Activated B cell treated with CpG ODN at 0.5 μM for 24 hours (primary cell): ENCODE data around the gene PPP6R3. TPM values are rescaled to one million over a fixed set of nuclear protein-coding genes. Genes with fewer than 3 reads are reported as not detected.

Experiments
- ATAC-seq: fragments of 200-7000 bp; cut with Tn5 transposase; one replicate; pipeline ENCODE4 v1.10.0; 2021; ENCODE audit warnings: low read depth, mild to moderate bottlenecking, moderate library complexity
- CTCF ChIA-PET: fragments of 350-600 bp; sonication (Branson Sonifier 250); formaldehyde crosslinking; loops from one replicate; lab custom pipeline; 2021; ENCODE audit warnings: antibody characterized with exemption; lab: Charles Lee
- POLR2A ChIA-PET: fragments of 350-600 bp; sonication (Branson Sonifier 250); formaldehyde crosslinking; loops from one replicate; lab custom pipeline; 2021; ENCODE audit warnings: antibody characterized with exemption; lab: Charles Lee
- DNase-seq: peaks from one replicate; pipeline ENCODE4 v3.0.0; 2022
- H3K27ac Mint-ChIP-seq: one replicate; pipeline ENCODE4 v1.8.0; 2020; ENCODE audit warnings: mixed read lengths
- H3K27me3 Mint-ChIP-seq: one replicate; pipeline ENCODE4 v1.8.0; 2021; ENCODE audit warnings: mixed read lengths
- H3K36me3 Mint-ChIP-seq: one replicate; pipeline ENCODE4 v1.8.0; 2021; ENCODE audit warnings: low read depth, mixed read lengths
- H3K4me1 Mint-ChIP-seq: one replicate; pipeline ENCODE4 v1.8.0; 2021; ENCODE audit warnings: mixed read lengths
- H3K4me3 Mint-ChIP-seq: one replicate; pipeline ENCODE4 v1.8.0; 2020; ENCODE audit warnings: mild to moderate bottlenecking, mixed read lengths
- H3K9me3 Mint-ChIP-seq: one replicate; pipeline ENCODE4 v1.8.0; 2020; ENCODE audit warnings: mixed read lengths
- CTCF ChIP-seq: fragments of 200-600 bp; IDR thresholded peaks from one replicate; pipeline ENCODE4 v1.8.0; 2022; ENCODE audit warnings: antibody characterized with exemption, mild to moderate bottlenecking
- intact Hi-C: fragments of 100-400 bp; cut with micrococcal nuclease; formaldehyde crosslinking; loops from one replicate; pipeline ENCODE4 v1.15.1; 2024
- total RNA-seq: library from RNA; stranded (reverse); gene quantifications from 2 replicates; pipeline ENCODE4 v1.2.3, GENCODE V29; 2022

PPP6R3 gene
- total RNA-seq, 1 donor from 2014 or later: 147 TPM

- peaks cover 90% of the 10 kb centered on the region for H3K36me3 Mint-ChIP-seq
- H3K27ac Mint-ChIP-seq: no peak overlapping the region
- H3K27me3 Mint-ChIP-seq: no peaks in the 10 kb centered on the region
- CTCF ChIA-PET: no interaction called here
- POLR2A ChIA-PET: no interaction called here
- ATAC-seq (no peak), DNase-seq (no peak)
- TF ChIP-seq CTCF: no peak
- intact Hi-C loops: no loop called here
- no peaks in the 10 kb centered on the region for H3K9me3 Mint-ChIP-seq
- H3K4me1 Mint-ChIP-seq: peaks cover 7% of the 10 kb centered on the region
- no peak overlapping the region for H3K4me3 Mint-ChIP-seq
These were observed 102.9 kb downstream of the PPP6R3 start for GRCh38 chr11:68563454-68563853.

- H3K9me3 Mint-ChIP-seq: no peaks in the 10 kb centered on the region
- H3K27me3 Mint-ChIP-seq: no peaks in the 10 kb centered on the region
- ATAC-seq (no peak), DNase-seq (no peak)
- CTCF ChIA-PET: interaction anchor here (0.8 kb wide), 1 partner anchor 279 kb away, joined by 3 read pairs; no protein-coding TSS in a partner anchor
- no peak overlapping the region for H3K27ac Mint-ChIP-seq
- POLR2A ChIA-PET: no interaction called here
- H3K4me1 Mint-ChIP-seq: peaks cover 7% of the 10 kb centered on the region
- intact Hi-C loops: no loop called here
- H3K36me3 Mint-ChIP-seq: peaks cover 86% of the 10 kb centered on the region
- no peak overlapping the region for H3K4me3 Mint-ChIP-seq
- TF ChIP-seq CTCF: no peak
These were observed 103.7 kb downstream of the PPP6R3 start for GRCh38 chr11:68564261-68564660.

GRCh38 chr11:68565768-68566167, 105.2 kb downstream of the PPP6R3 start:
- H3K4me1 Mint-ChIP-seq: no peaks in the 10 kb centered on the region
- no peak overlapping the region for H3K4me3 Mint-ChIP-seq
- ATAC-seq (no peak), DNase-seq (no peak)
- POLR2A ChIA-PET: no interaction called here
- H3K9me3 Mint-ChIP-seq: no peaks in the 10 kb centered on the region
- peaks cover 88% of the 10 kb centered on the region for H3K36me3 Mint-ChIP-seq
- H3K27me3 Mint-ChIP-seq: no peaks in the 10 kb centered on the region
- TF ChIP-seq CTCF: no peak
- H3K27ac Mint-ChIP-seq: no peak overlapping the region
- CTCF ChIA-PET: no interaction called here
- intact Hi-C loops: no loop called here

- H3K36me3 Mint-ChIP-seq: peaks cover 92% of the 10 kb centered on the region
- ATAC-seq: no peak
- intact Hi-C loops: no loop called here
These were observed 107.0 kb downstream of the PPP6R3 start for GRCh38 chr11:68567553-68567952.

GRCh38 chr11:68569357-68569756, 108.8 kb downstream of the PPP6R3 start:
- Mint-ChIP-seq H3K27me3 (no peaks in the 10 kb centered on the region), H3K9me3 (no peaks in the 10 kb centered on the region), H3K4me3 (no peak overlapping the region), H3K4me1 (no peaks in the 10 kb centered on the region), H3K36me3 (peaks cover 90% of the 10 kb centered on the region), H3K27ac (no peak overlapping the region)
- ChIA-PET POLR2A (no interaction called here), CTCF (no interaction called here)
- intact Hi-C loops: no loop called here
- ATAC-seq (no peak), DNase-seq (no peak)
- TF ChIP-seq CTCF: no peak

More at GRCh38 chr11:68567553-68567952, 107.0 kb downstream of the PPP6R3 start:
- DNase-seq: no peak
- no peaks in the 10 kb centered on the region for H3K4me1 Mint-ChIP-seq
- no peak for TF ChIP-seq CTCF
- ChIA-PET POLR2A (no interaction called here), CTCF (no interaction called here)
- H3K27ac Mint-ChIP-seq: no peak overlapping the region
- H3K9me3 Mint-ChIP-seq: no peaks in the 10 kb centered on the region
- H3K4me3 Mint-ChIP-seq: no peak overlapping the region
- no peaks in the 10 kb centered on the region for H3K27me3 Mint-ChIP-seq
